Measurements from ENCODE around the gene MAGI1.

MAGI1 gene

DNA sequence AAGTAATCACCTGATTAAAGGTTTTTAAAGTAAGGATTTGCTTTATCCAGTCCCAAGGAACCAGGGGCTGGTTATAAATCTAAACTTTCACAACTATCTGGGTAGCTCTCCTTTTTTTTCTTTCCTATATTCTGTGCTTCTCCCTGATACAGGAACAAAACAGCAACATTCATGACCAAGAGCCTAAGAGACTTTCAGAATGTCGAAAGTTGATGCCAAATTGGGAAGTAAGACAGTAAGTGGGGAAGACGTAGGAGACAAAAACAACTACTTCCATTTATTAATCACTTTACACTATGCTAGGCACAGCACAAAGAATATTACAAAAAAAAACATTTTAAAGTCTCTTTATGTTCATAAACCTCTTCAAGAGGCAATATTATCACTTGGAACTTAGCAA, 211.6 kb downstream of the MAGI1 start:
- intact Hi-C loops (cut with DNase I; ENCODE audit: low total_unique reads) = no loop called here
- no peak for DNase-seq
- H3K36me3 ChIP-seq = no peaks in the 10 kb centered on the region
- no peak overlapping the region for H3K27ac ChIP-seq
- TF ChIP-seq, protein P1, sequence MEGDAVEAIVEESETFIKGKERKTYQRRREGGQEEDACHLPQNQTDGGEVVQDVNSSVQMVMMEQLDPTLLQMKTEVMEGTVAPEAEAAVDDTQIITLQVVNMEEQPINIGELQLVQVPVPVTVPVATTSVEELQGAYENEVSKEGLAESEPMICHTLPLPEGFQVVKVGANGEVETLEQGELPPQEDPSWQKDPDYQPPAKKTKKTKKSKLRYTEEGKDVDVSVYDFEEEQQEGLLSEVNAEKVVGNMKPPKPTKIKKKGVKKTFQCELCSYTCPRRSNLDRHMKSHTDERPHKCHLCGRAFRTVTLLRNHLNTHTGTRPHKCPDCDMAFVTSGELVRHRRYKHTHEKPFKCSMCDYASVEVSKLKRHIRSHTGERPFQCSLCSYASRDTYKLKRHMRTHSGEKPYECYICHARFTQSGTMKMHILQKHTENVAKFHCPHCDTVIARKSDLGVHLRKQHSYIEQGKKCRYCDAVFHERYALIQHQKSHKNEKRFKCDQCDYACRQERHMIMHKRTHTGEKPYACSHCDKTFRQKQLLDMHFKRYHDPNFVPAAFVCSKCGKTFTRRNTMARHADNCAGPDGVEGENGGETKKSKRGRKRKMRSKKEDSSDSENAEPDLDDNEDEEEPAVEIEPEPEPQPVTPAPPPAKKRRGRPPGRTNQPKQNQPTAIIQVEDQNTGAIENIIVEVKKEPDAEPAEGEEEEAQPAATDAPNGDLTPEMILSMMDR (IDR thresholded peaks at IDR 0.05) = no peak
- H3K4me3 ChIP-seq = no peak overlapping the region
- peaks cover 0 to 28% (median 2%) of the 10 kb centered on the region in 4 donors for H3K4me1 ChIP-seq
- no peaks in the 10 kb centered on the region for H3K9me3 ChIP-seq
- no peaks in the 10 kb centered on the region for H3K27me3 ChIP-seq

DNA sequence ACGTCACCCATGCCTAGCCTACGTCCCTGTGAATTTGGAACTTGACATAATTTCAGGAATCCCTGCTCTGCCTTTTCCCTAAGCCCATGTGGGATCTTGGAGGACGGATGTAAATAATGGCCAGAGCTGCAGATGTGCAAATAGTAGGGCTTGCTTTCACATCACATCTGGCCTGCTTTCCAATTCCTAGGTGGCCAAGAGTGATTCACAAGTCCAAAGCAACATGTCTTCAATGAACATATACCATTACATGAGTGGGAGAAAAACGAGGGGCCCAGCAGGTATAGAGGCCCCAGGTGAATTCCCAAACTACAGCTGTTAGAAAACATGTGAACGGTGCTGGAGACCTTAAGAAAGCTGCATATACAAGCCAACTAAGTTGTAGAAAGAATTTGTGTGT, 214.6 kb downstream of the MAGI1 start:
- Histone ChIP-seq H3K4me3 (no peak overlapping the region), H3K36me3 (no peaks in the 10 kb centered on the region), H3K27me3 (no peaks in the 10 kb centered on the region), H3K9me3 (no peaks in the 10 kb centered on the region), H3K27ac (no peak overlapping the region), H3K4me1 (peaks cover 0 to 10% (median 0%) of the 10 kb centered on the region in 4 donors)
- intact Hi-C loops (cut with DNase I; ENCODE audit: low total_unique reads) = no loop called here
- DNase-seq = no peak
- TF ChIP-seq, protein P1 (IDR thresholded peaks at IDR 0.05) = no peak

DNA sequence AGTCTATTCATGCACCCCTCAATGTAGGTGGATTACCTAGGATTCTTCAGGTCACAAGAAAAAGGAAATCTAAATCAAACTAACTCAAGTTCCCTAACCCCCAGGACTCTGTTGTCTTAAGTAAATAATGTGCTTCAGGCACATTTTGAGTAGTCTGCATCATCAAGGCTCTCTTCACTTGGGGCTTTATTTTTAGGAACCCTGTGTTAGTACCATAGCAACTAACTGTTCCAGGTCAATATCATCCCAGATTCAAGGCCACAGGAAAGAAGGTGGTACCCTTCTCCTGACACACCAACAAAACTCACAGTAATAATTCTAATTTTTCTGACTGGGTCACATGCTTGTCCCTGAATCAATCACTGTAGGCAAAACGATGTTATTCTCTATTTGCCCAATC, 218.1 kb downstream of the MAGI1 start:
- H3K9me3 ChIP-seq = no peaks in the 10 kb centered on the region
- no peak for DNase-seq
- H3K27ac ChIP-seq = no peak overlapping the region
- no peaks in the 10 kb centered on the region for H3K27me3 ChIP-seq
- no peaks in the 10 kb centered on the region for H3K36me3 ChIP-seq
- intact Hi-C loops (cut with DNase I; ENCODE audit: low total_unique reads) = no loop called here
- TF ChIP-seq, protein P1 (IDR thresholded peaks at IDR 0.05) = no peak
- no peak overlapping the region for H3K4me3 ChIP-seq
- H3K4me1 ChIP-seq = no peaks in the 10 kb centered on the region

DNA sequence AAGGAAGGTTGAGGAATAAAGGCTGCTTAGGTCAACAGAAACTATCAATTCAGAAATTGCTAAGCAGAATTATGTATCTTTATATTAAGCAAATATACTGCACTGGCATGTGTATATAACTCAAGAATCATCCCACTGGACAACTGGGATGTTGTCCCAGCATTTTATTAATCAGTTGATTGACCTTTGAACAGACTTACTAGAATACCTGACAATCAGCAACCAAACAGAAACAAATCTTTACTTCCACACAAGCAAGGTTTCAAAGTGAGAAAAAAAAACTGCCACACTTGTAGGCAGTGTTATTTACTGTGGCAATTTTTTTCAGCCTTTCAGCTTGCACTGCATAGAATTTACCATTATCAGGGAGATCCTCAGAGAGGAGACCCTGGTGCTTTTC, 218.8 kb downstream of the MAGI1 start:
- no peaks in the 10 kb centered on the region for H3K27me3 ChIP-seq
- no peak for DNase-seq
- no peak overlapping the region for H3K27ac ChIP-seq
- TF ChIP-seq, protein P1 (IDR thresholded peaks at IDR 0.05) = no peak
- H3K4me1 ChIP-seq = peaks cover 0 to 4% (median 0%) of the 10 kb centered on the region in 4 donors
- intact Hi-C loops (cut with DNase I; ENCODE audit: low total_unique reads) = no loop called here
- no peak overlapping the region for H3K4me3 ChIP-seq
- no peaks in the 10 kb centered on the region for H3K36me3 ChIP-seq
- no peaks in the 10 kb centered on the region for H3K9me3 ChIP-seq

DNA sequence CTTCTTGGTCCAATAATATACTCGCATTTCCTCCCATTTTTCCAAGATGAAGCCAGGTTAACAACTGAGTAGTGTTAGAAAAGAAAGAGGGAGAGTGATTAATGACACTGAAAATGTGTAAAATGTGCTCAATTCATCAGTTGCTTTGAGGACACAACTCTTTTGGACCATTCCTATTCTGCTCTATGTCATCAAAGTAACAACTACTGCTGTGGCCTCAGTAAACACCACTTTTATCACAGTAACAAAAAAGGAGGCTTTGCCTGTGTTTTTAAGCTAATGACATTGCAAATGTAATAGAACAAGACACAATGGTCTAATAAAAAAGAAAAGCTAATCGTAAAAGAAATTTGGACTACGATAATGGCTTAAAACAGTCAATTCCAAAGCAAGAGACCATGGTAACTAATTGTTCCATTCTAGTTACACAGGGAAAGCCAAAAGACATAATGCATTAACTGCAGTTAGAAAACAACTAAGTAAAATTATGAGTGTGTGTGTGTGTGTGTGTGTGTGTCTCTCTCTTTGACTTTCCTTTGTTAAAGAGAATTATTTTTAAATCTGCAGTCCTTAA, 221.1 kb downstream of the MAGI1 start:
- intact Hi-C loops (cut with DNase I; ENCODE audit: low total_unique reads) = no loop called here
- peaks cover 0 to 4% (median 0%) of the 10 kb centered on the region in 4 donors for H3K4me1 ChIP-seq
- no peaks in the 10 kb centered on the region for H3K36me3 ChIP-seq
- no peaks in the 10 kb centered on the region for H3K9me3 ChIP-seq
- no peak overlapping the region for H3K4me3 ChIP-seq
- no peak for DNase-seq
- no peaks in the 10 kb centered on the region for H3K27me3 ChIP-seq
- no peak overlapping the region for H3K27ac ChIP-seq
- TF ChIP-seq, protein P1 (IDR thresholded peaks at IDR 0.05) = no peak

DNA sequence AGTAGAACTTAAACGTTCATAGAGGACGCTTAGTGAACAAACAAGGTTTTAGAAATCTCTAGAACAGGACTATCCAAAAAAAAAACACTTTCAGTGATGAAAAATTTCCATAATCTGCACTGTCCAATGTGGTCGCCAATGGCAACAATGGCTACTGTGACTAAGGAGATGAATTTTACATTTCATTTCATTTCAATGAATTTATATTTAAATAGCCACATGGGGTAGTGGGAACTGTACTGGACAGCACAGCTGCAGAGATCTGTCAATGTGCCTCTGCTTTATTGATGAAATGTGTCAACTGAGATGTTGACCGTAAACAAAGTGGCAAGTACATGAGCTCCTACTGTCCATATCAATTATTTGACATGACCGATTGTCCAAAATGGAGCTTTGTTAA, 222.5 kb downstream of the MAGI1 start:
- TF ChIP-seq, protein P1 (IDR thresholded peaks at IDR 0.05) = no peak
- intact Hi-C loops (cut with DNase I; ENCODE audit: low total_unique reads) = no loop called here
- peaks cover 0 to 15% (median 2%) of the 10 kb centered on the region in 4 donors for H3K4me1 ChIP-seq

More for the DNA sequence above, 222.5 kb downstream of the MAGI1 start:
- Histone ChIP-seq H3K27ac (no peak overlapping the region), H3K4me3 (no peak overlapping the region), H3K27me3 (no peaks in the 10 kb centered on the region), H3K36me3 (no peaks in the 10 kb centered on the region), H3K9me3 (no peaks in the 10 kb centered on the region)
- DNase-seq = no peak

All from tibial artery (tissue), 4 donors.